MM.1S (cell line): ENCODE measurements around the gene RNLS.

Source experiments
- DNase-seq: peaks from one replicate; pipeline ENCODE4 v3.0.0-alpha.2; 2015
- H2AFZ ChIP-seq: fragments of 300-600 bp; sonication (generic); 2 replicates; pipeline ENCODE4 v1.6.0; 2016; ENCODE audit warnings: antibody characterized with exemption, low read length
- H3F3A ChIP-seq: fragments of 300-600 bp; sonication (generic); 2 replicates; pipeline ENCODE4 v1.6.1; 2016; ENCODE audit warnings: mild to moderate bottlenecking, antibody characterized with exemption, low read length, moderate library complexity, mixed read lengths; ENCODE audit not compliant: insufficient read depth
- H3K27ac ChIP-seq: fragments of 300-600 bp; sonication (generic); 2 replicates; pipeline ENCODE4 v1.5.1; 2016; ENCODE audit warnings: mild to moderate bottlenecking, low read length
- H3K27me3 ChIP-seq: fragments of 300-600 bp; sonication (generic); replicated peaks from 2 replicates; pipeline ENCODE4 v1.6.0; 2016; ENCODE audit warnings: low read length; ENCODE audit not compliant: insufficient read depth
- H3K36me3 ChIP-seq: fragments of 300-600 bp; sonication (generic); replicated peaks from 2 replicates; pipeline ENCODE4 v1.6.1; 2016; ENCODE audit warnings: mild to moderate bottlenecking, low read length, mixed read lengths; ENCODE audit not compliant: insufficient read depth
- H3K4me1 ChIP-seq: fragments of 300-600 bp; sonication (generic); 2 replicates; pipeline ENCODE4 v1.6.1; 2016; ENCODE audit warnings: low read length, mixed read lengths
- H3K4me2 ChIP-seq: fragments of 300-600 bp; sonication (generic); 2 replicates; pipeline ENCODE4 v1.6.0; 2016; ENCODE audit warnings: low read depth, low read length
- H3K4me3 ChIP-seq: fragments of 300-600 bp; sonication (generic); 2 replicates; pipeline ENCODE4 v1.5.1; 2016; ENCODE audit warnings: low read length, mixed read lengths
- H3K79me2 ChIP-seq: fragments of 300-600 bp; sonication (generic); 2 replicates; pipeline ENCODE4 v1.6.1; 2016; ENCODE audit warnings: mixed run types, low read length, mixed read lengths
- H3K9ac ChIP-seq: fragments of 300-600 bp; sonication (generic); 2 replicates; pipeline ENCODE4 v1.6.1; 2016; ENCODE audit warnings: low read length, mixed read lengths
- H3K9me2 ChIP-seq: fragments of 300-600 bp; sonication (generic); replicated peaks from 2 replicates; pipeline ENCODE4 v1.6.1; 2016; ENCODE audit warnings: mild to moderate bottlenecking, low read length, mixed read lengths; ENCODE audit not compliant: insufficient read depth
- H3K9me3 ChIP-seq: fragments of 300-600 bp; sonication (generic); replicated peaks from 2 replicates; pipeline ENCODE4 v1.6.1; 2016; ENCODE audit warnings: mild to moderate bottlenecking, low read length, mixed read lengths; ENCODE audit not compliant: insufficient read depth
- H4K20me1 ChIP-seq: fragments of 300-600 bp; sonication (generic); 2 replicates; pipeline ENCODE4 v1.6.1; 2016; ENCODE audit warnings: mild to moderate bottlenecking, low read length, moderate library complexity, mixed read lengths; ENCODE audit not compliant: insufficient read depth
- EZH2 ChIP-seq: fragments of 300-600 bp; sonication (generic); optimal IDR thresholded peaks from 2 replicates; pipeline ENCODE3; 2017; ENCODE audit warnings: low read depth, mild to moderate bottlenecking, antibody characterized with exemption, low read length, mixed read lengths
- EZH2phosphoT487 ChIP-seq: fragments of 300-600 bp; sonication (generic); IDR thresholded peaks from 2 replicates; pipeline ENCODE4 v1.6.1; 2018; ENCODE audit warnings: antibody characterized with exemption, low read length
- TF ChIP-seq, protein P1 (sequence below): fragments of 300-600 bp; sonication (generic); IDR thresholded peaks from 2 replicates; pipeline ENCODE4 v1.5.1; 2016; ENCODE audit warnings: antibody characterized with exemption, low read length, mixed read lengths

The RNLS gene

DNA sequence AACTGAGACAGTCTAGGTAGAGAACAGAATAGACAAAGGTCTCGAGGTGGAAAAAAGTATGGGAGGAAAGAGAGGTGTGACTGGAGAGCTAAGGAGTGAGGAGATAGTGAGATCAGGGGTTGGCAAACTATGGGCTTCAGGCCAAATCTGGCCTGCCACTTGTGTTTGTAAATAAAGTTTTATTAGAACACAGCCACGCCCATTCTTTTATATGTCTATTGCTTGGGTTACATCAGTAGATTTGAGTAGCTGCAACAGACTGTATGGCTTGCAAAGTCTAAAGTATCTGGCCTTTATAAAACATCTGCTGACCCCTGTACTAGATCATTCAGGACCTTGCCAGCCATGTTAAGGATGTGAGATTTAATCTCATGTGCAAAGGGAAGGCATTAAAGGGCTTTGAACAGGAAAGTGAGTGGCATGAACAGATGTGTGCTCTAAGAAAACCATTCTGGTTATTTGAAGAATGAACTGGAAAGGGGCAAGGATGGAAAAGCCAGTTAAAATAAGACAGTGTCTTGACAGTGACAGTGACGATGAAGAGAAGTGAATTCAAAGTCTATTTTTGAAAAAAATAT is 240.3 kb downstream of the RNLS start:
- Histone ChIP-seq H3K4me2 (no peak overlapping the region), H4K20me1 (no peaks in the 10 kb centered on the region), H3K27ac (no peak overlapping the region), H3K9ac (no peak overlapping the region), H2AFZ (no peak overlapping the region), H3K4me3 (no peak overlapping the region), H3K4me1 (no peaks in the 10 kb centered on the region), H3K36me3 (no peaks in the 10 kb centered on the region), H3K27me3 (no peaks in the 10 kb centered on the region), H3F3A (no peaks in the 10 kb centered on the region), H3K9me3 (no peaks in the 10 kb centered on the region), H3K79me2 (no peaks in the 10 kb centered on the region), H3K9me2 (no peaks in the 10 kb centered on the region)
- TF ChIP-seq EZH2phosphoT487, result no peak
- no peak for TF ChIP-seq EZH2
- TF ChIP-seq, protein P1, sequence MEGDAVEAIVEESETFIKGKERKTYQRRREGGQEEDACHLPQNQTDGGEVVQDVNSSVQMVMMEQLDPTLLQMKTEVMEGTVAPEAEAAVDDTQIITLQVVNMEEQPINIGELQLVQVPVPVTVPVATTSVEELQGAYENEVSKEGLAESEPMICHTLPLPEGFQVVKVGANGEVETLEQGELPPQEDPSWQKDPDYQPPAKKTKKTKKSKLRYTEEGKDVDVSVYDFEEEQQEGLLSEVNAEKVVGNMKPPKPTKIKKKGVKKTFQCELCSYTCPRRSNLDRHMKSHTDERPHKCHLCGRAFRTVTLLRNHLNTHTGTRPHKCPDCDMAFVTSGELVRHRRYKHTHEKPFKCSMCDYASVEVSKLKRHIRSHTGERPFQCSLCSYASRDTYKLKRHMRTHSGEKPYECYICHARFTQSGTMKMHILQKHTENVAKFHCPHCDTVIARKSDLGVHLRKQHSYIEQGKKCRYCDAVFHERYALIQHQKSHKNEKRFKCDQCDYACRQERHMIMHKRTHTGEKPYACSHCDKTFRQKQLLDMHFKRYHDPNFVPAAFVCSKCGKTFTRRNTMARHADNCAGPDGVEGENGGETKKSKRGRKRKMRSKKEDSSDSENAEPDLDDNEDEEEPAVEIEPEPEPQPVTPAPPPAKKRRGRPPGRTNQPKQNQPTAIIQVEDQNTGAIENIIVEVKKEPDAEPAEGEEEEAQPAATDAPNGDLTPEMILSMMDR, result no peak
- DNase-seq, result no peak

DNA sequence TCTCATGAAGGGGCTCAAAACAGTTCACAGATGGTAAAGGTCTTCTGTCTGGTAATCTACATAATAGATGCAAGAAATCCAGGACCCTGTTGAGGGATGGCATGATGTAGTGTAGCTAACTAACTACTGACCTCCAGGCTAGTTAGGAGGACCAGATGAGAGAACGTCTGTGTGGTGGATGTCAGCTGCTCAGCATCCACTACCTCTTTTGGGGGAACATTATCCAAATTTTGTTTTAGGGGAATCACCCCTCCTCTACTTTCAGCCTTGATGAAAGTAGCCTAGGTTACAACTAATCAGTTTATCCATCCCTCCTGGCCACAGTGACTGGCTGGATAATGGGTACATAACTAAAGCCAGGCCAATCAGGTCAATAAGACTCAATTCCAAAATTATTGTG is 246.0 kb downstream of the RNLS start:
- DNase-seq, result no peak
- H3K4me2 ChIP-seq, result no peak overlapping the region
- TF ChIP-seq, protein P1, result no peak
- TF ChIP-seq EZH2phosphoT487, result no peak
- TF ChIP-seq EZH2, result no peak
- no peaks in the 10 kb centered on the region for H3F3A ChIP-seq
- no peaks in the 10 kb centered on the region for H3K79me2 ChIP-seq
- no peak overlapping the region for H3K27ac ChIP-seq
- H3K4me3 ChIP-seq, result no peak overlapping the region
- H3K9me2 ChIP-seq, result no peaks in the 10 kb centered on the region
- no peaks in the 10 kb centered on the region for H3K9me3 ChIP-seq
- H4K20me1 ChIP-seq, result no peaks in the 10 kb centered on the region
- no peaks in the 10 kb centered on the region for H3K36me3 ChIP-seq
- H3K27me3 ChIP-seq, result no peaks in the 10 kb centered on the region
- H3K4me1 ChIP-seq, result peaks cover 6% of the 10 kb centered on the region
- no peak overlapping the region for H3K9ac ChIP-seq
- no peak overlapping the region for H2AFZ ChIP-seq

DNA sequence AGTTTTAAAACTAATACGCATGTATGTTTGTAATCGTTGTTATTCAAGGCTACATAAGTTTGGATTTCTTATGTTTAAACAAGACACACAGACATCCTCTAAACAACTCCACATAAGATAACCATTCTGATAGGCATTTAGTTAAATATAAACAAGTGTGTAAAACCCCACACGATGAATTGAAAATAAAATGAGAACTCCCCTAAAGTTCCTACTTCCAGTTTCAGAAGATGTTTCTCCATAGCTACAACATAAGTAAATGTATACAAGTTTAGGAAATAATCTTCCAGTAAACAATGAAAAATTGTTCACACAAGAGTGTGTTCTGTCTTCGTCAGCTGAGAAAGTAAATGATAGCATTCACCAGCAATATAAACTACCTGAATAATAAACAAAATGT is 246.8 kb downstream of the RNLS start:
- Histone ChIP-seq H4K20me1 (no peaks in the 10 kb centered on the region), H2AFZ (no peak overlapping the region), H3K9me2 (no peaks in the 10 kb centered on the region), H3K79me2 (no peaks in the 10 kb centered on the region), H3K9me3 (no peaks in the 10 kb centered on the region), H3K36me3 (no peaks in the 10 kb centered on the region), H3K4me2 (0 out of 2 replicates have a peak overlapping the region, but pooled peaks have one; percentile 21), H3K4me1 (peaks cover 6% of the 10 kb centered on the region), H3F3A (no peaks in the 10 kb centered on the region), H3K9ac (no peak overlapping the region), H3K27me3 (no peaks in the 10 kb centered on the region), H3K4me3 (no peak overlapping the region), H3K27ac (no peak overlapping the region)
- no peak for DNase-seq
- TF ChIP-seq, protein P1, result no peak
